Measurements from ENCODE around the gene HDAC8.
"Not testable (repeated sequence)": the region's sequence is repeated elsewhere in the genome, so short reads cannot be mapped to it uniquely, and the experiment has no call there.

HDAC8 gene

DNA sequence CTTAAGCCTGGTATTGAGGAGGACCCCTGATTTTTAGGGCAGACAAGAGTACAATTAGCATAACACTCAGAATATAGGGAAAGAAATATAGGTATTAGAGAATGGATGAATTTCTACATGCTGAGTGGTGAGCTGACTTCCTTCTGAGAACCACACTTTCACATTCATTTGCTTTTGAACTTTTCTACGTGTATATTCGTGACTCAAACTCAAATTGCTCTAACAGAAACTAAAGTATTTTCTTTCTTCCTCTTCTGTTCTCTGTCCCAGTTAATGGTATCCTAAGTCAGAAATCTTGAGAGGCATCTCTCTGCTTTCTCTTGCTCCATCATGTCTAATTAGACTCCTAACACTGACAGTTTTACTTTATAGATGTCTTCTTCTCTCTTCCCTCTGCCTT lies 163.8 kb downstream of the HDAC8 start:
- no peak overlapping the region for H3K9ac ChIP-seq
- H3K4me3 ChIP-seq (IDR thresholded peaks at IDR 0.05; ENCODE audit: insufficient read depth, low read depth, low read length) = no peak overlapping the region
- no peak overlapping the region for H3K4me2 ChIP-seq
- H2AFZ ChIP-seq (ENCODE audit: low read depth) = no peak overlapping the region
- no peaks in the 10 kb centered on the region for H3K36me3 ChIP-seq (ENCODE audit: insufficient read depth)
- TF ChIP-seq, protein P1, sequence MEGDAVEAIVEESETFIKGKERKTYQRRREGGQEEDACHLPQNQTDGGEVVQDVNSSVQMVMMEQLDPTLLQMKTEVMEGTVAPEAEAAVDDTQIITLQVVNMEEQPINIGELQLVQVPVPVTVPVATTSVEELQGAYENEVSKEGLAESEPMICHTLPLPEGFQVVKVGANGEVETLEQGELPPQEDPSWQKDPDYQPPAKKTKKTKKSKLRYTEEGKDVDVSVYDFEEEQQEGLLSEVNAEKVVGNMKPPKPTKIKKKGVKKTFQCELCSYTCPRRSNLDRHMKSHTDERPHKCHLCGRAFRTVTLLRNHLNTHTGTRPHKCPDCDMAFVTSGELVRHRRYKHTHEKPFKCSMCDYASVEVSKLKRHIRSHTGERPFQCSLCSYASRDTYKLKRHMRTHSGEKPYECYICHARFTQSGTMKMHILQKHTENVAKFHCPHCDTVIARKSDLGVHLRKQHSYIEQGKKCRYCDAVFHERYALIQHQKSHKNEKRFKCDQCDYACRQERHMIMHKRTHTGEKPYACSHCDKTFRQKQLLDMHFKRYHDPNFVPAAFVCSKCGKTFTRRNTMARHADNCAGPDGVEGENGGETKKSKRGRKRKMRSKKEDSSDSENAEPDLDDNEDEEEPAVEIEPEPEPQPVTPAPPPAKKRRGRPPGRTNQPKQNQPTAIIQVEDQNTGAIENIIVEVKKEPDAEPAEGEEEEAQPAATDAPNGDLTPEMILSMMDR (conservative IDR thresholded peaks at IDR 0.05; ENCODE audit: low read depth, low read length) = no peak
- no peaks in the 10 kb centered on the region for H4K20me1 ChIP-seq (ENCODE audit: insufficient read depth)
- H3K79me2 ChIP-seq (ENCODE audit: insufficient read depth, low read depth) = no peaks in the 10 kb centered on the region
- no peak overlapping the region for H3K27ac ChIP-seq
- no peaks in the 10 kb centered on the region for H3K4me1 ChIP-seq (ENCODE audit: low read depth, poor library complexity, severe bottlenecking)
- H3K27me3 ChIP-seq (ENCODE audit: insufficient read depth, low read depth) = no peaks in the 10 kb centered on the region

- not testable (repeated sequence) for H4K20me1 ChIP-seq (ENCODE audit: insufficient read depth); H2AFZ ChIP-seq (ENCODE audit: low read depth); H3K27me3 ChIP-seq (ENCODE audit: insufficient read depth, low read depth); H3K79me2 ChIP-seq (ENCODE audit: insufficient read depth, low read depth); H3K27ac ChIP-seq; H3K4me1 ChIP-seq (ENCODE audit: low read depth, poor library complexity, severe bottlenecking); H3K9ac ChIP-seq; H3K4me2 ChIP-seq; H3K36me3 ChIP-seq (ENCODE audit: insufficient read depth); H3K4me3 ChIP-seq (IDR thresholded peaks at IDR 0.05; ENCODE audit: insufficient read depth, low read depth, low read length)
Observed at GRCh38 chrX:72405136-72405535, 167.5 kb downstream of the HDAC8 start.

DNA sequence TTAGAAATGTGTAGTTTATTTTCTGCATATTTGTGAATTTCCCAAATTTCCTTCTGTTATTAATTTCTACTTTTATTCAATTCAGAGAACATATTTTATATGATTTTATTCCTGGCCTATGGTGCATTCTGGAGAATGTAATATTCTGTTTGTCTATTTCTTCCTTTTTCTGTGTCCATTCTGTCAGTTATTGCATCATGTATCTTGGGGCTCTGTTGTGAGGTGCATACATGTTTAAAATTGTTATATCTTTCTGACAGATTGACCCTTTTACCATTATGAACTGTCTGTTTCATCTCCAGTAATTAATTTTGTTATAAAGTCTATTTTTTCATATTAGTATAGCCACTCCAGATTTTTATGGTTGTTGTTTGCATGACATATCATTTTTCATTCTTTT lies 170.0 kb downstream of the HDAC8 start:
- Histone ChIP-seq H3K4me1 (ENCODE audit: low read depth, poor library complexity, severe bottlenecking) (no peaks in the 10 kb centered on the region), H3K27ac (no peak overlapping the region), H4K20me1 (ENCODE audit: insufficient read depth) (no peaks in the 10 kb centered on the region), H3K36me3 (ENCODE audit: insufficient read depth) (no peaks in the 10 kb centered on the region), H3K4me3 (IDR thresholded peaks at IDR 0.05; ENCODE audit: insufficient read depth, low read depth, low read length) (no peak overlapping the region), H3K79me2 (ENCODE audit: insufficient read depth, low read depth) (no peaks in the 10 kb centered on the region), H3K9ac (no peak overlapping the region), H3K4me2 (no peak overlapping the region), H3K27me3 (ENCODE audit: insufficient read depth, low read depth) (no peaks in the 10 kb centered on the region), H2AFZ (ENCODE audit: low read depth) (no peak overlapping the region)
- TF ChIP-seq, protein P1 (conservative IDR thresholded peaks at IDR 0.05; ENCODE audit: low read depth, low read length) = no peak

- Histone ChIP-seq H3K4me2 (no peak overlapping the region), H3K4me3 (IDR thresholded peaks at IDR 0.05; ENCODE audit: insufficient read depth, low read depth, low read length) (no peak overlapping the region), H3K79me2 (ENCODE audit: insufficient read depth, low read depth) (no peaks in the 10 kb centered on the region), H4K20me1 (ENCODE audit: insufficient read depth) (no peaks in the 10 kb centered on the region), H3K27ac (no peak overlapping the region), H3K27me3 (ENCODE audit: insufficient read depth, low read depth) (no peaks in the 10 kb centered on the region), H3K9ac (no peak overlapping the region), H2AFZ (ENCODE audit: low read depth) (no peak overlapping the region), H3K36me3 (ENCODE audit: insufficient read depth) (no peaks in the 10 kb centered on the region), H3K4me1 (ENCODE audit: low read depth, poor library complexity, severe bottlenecking) (no peaks in the 10 kb centered on the region)
- TF ChIP-seq, protein P1 (conservative IDR thresholded peaks at IDR 0.05; ENCODE audit: low read depth, low read length) = no peak
Observed at GRCh38 chrX:72399816-72400215, 172.8 kb downstream of the HDAC8 start.

DNA sequence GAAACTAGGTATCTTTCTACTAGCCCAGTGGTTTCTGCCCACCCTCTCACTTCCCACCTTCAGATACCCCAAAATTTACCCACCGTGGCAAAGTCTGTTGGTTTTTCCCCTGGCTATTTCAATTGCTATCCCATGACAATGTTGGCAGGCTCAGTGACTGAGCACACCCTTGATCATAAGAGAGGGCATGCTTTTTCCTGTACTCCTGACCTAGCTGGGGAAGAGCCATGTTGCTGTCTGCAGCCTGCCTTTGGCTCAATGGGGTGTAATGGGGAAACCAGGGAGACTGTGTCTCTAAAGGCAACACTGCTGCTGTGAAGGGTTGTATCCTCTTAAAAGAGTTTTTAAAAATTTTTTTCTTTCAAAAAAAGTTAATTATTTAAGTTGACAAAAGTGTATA lies 176.5 kb downstream of the HDAC8 start:
- H3K4me3 ChIP-seq (IDR thresholded peaks at IDR 0.05; ENCODE audit: insufficient read depth, low read depth, low read length) = no peak overlapping the region
- no peaks in the 10 kb centered on the region for H4K20me1 ChIP-seq (ENCODE audit: insufficient read depth)
- H3K27me3 ChIP-seq (ENCODE audit: insufficient read depth, low read depth) = no peaks in the 10 kb centered on the region
- no peak overlapping the region for H3K4me2 ChIP-seq
- no peaks in the 10 kb centered on the region for H3K79me2 ChIP-seq (ENCODE audit: insufficient read depth, low read depth)
- no peak overlapping the region for H3K9ac ChIP-seq
- no peaks in the 10 kb centered on the region for H3K36me3 ChIP-seq (ENCODE audit: insufficient read depth)
- H3K4me1 ChIP-seq (ENCODE audit: low read depth, poor library complexity, severe bottlenecking) = no peaks in the 10 kb centered on the region
- H2AFZ ChIP-seq (ENCODE audit: low read depth) = no peak overlapping the region
- H3K27ac ChIP-seq = no peak overlapping the region
- TF ChIP-seq, protein P1 (conservative IDR thresholded peaks at IDR 0.05; ENCODE audit: low read depth, low read length) = no peak

Data from KMS-11 (cell line).